AG09309 (cell line): Measurements from ENCODE around the gene PRSS36.
"Not testable (repeated sequence)": the region's sequence is repeated elsewhere in the genome, so short reads cannot be mapped to it uniquely, and the experiment has no call there.

ENCODE experiments used
- DNase-seq: peaks from one replicate; pipeline ENCODE4 v3.0.0-alpha.2; 2010; ENCODE audit warnings: low read depth
- H3K4me3 ChIP-seq: 2 replicates; pipeline ENCODE4 v1.5.1; 2011; ENCODE audit warnings: mild to moderate bottlenecking, low read depth, low read length, moderate library complexity; ENCODE audit not compliant: control insufficient read depth
- CTCF ChIP-seq: IDR thresholded peaks from 2 replicates; pipeline ENCODE4 v1.5.1; 2011; ENCODE audit warnings: mild to moderate bottlenecking, low read depth, low read length, inconsistent platforms; ENCODE audit not compliant: insufficient read depth, control insufficient read depth; ENCODE audit errors: missing control alignments

The PRSS36 gene

GRCh38 chr16:31141489-31142108 is 8.3 kb downstream of the PRSS36 start:
- peak; percentile 41 for DNase-seq
- H3K4me3 ChIP-seq: peak overlapping the region; percentile 17
- no peak for TF ChIP-seq CTCF

- not testable (repeated sequence) for DNase-seq, H3K4me3 ChIP-seq
Measured at GRCh38 chr16:31141071-31141469, 8.8 kb downstream of the PRSS36 start.

GRCh38 chr16:31138621-31139578 is 11.0 kb downstream of the PRSS36 start:
- no peak overlapping the region for H3K4me3 ChIP-seq
- no peak for TF ChIP-seq CTCF
- no peak for DNase-seq

GRCh38 chr16:31136822-31137499 is 12.9 kb downstream of the PRSS36 start:
- not testable (repeated sequence) for H3K4me3 ChIP-seq, DNase-seq

GRCh38 chr16:31136287-31136662 is 13.6 kb downstream of the PRSS36 start:
- no peak for DNase-seq
- TF ChIP-seq CTCF: no peak
- no peak overlapping the region for H3K4me3 ChIP-seq

GRCh38 chr16:31135535-31136286 is 14.2 kb downstream of the PRSS36 start, which contains the start of gene PRSS8:
TSS of gene PRSS8 (minus strand) at chr16:31135727. CDS start at chr16:31135498, 229 bp downstream.
- no peak within 1 kb of the TSS for H3K4me3 ChIP-seq
- TF ChIP-seq CTCF: no peak
- no peak for DNase-seq
